Measurements from ENCODE around the gene CISH.

The CISH gene

GRCh38 chr3:50587806-50588758 is 23.5 kb downstream of the CISH start:
- H2AFZ ChIP-seq (ENCODE audit: low read length), result no peak overlapping the region
- no peak overlapping the region for H3K4me3 ChIP-seq (ENCODE audit: low read length, poor library complexity, severe bottlenecking)
- no peaks in the 10 kb centered on the region for H3K9me2 ChIP-seq (replicated peaks; ENCODE audit: low read depth, low read length)
- no peak overlapping the region for H3K4me2 ChIP-seq (ENCODE audit: low read depth, low read length, poor library complexity, severe bottlenecking)
- no peaks in the 10 kb centered on the region for H4K20me1 ChIP-seq (ENCODE audit: insufficient read depth, low read length, poor library complexity, severe bottlenecking)
- no peaks in the 10 kb centered on the region for H3F3A ChIP-seq (ENCODE audit: low read depth)
- H3K4me1 ChIP-seq (ENCODE audit: insufficient read depth, low read length, poor library complexity, severe bottlenecking), result peaks cover 11% of the 10 kb centered on the region
- TF ChIP-seq, protein P1, sequence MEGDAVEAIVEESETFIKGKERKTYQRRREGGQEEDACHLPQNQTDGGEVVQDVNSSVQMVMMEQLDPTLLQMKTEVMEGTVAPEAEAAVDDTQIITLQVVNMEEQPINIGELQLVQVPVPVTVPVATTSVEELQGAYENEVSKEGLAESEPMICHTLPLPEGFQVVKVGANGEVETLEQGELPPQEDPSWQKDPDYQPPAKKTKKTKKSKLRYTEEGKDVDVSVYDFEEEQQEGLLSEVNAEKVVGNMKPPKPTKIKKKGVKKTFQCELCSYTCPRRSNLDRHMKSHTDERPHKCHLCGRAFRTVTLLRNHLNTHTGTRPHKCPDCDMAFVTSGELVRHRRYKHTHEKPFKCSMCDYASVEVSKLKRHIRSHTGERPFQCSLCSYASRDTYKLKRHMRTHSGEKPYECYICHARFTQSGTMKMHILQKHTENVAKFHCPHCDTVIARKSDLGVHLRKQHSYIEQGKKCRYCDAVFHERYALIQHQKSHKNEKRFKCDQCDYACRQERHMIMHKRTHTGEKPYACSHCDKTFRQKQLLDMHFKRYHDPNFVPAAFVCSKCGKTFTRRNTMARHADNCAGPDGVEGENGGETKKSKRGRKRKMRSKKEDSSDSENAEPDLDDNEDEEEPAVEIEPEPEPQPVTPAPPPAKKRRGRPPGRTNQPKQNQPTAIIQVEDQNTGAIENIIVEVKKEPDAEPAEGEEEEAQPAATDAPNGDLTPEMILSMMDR (conservative IDR thresholded peaks at IDR 0.05; ENCODE audit: low read length), result no peak
- TF ChIP-seq EZH2phosphoT487 (IDR thresholded peaks at IDR 0.05; ENCODE audit: borderline replicate concordance), result no peak
- H3K27me3 ChIP-seq (ENCODE audit: insufficient read depth, low read length, poor library complexity, severe bottlenecking), result no peaks in the 10 kb centered on the region
- no peaks in the 10 kb centered on the region for H3K36me3 ChIP-seq (ENCODE audit: insufficient read depth, low read length)
- no peaks in the 10 kb centered on the region for H3K9me3 ChIP-seq (ENCODE audit: insufficient read depth, low read depth, low read length)
- H3K79me2 ChIP-seq (ENCODE audit: insufficient read depth, low read length), result no peaks in the 10 kb centered on the region
- no peak overlapping the region for H3K9ac ChIP-seq (ENCODE audit: low read depth, low read length, poor library complexity, severe bottlenecking)

GRCh38 chr3:50587373-50587772 is 24.2 kb downstream of the CISH start:
- Histone ChIP-seq H3K4me2 (ENCODE audit: low read depth, low read length, poor library complexity, severe bottlenecking) (no peak overlapping the region), H3K4me1 (ENCODE audit: insufficient read depth, low read length, poor library complexity, severe bottlenecking) (peaks cover 11% of the 10 kb centered on the region), H3F3A (ENCODE audit: low read depth) (no peaks in the 10 kb centered on the region), H3K9me3 (ENCODE audit: insufficient read depth, low read depth, low read length) (no peaks in the 10 kb centered on the region), H3K27me3 (ENCODE audit: insufficient read depth, low read length, poor library complexity, severe bottlenecking) (no peaks in the 10 kb centered on the region), H3K9ac (ENCODE audit: low read depth, low read length, poor library complexity, severe bottlenecking) (no peak overlapping the region), H4K20me1 (ENCODE audit: insufficient read depth, low read length, poor library complexity, severe bottlenecking) (no peaks in the 10 kb centered on the region), H3K79me2 (ENCODE audit: insufficient read depth, low read length) (no peaks in the 10 kb centered on the region), H3K36me3 (ENCODE audit: insufficient read depth, low read length) (no peaks in the 10 kb centered on the region), H2AFZ (ENCODE audit: low read length) (no peak overlapping the region), H3K9me2 (replicated peaks; ENCODE audit: low read depth, low read length) (no peaks in the 10 kb centered on the region), H3K4me3 (ENCODE audit: low read length, poor library complexity, severe bottlenecking) (no peak overlapping the region)
- TF ChIP-seq, protein P1 (conservative IDR thresholded peaks at IDR 0.05; ENCODE audit: low read length), result no peak
- no peak for TF ChIP-seq EZH2phosphoT487 (IDR thresholded peaks at IDR 0.05; ENCODE audit: borderline replicate concordance)

DNA sequence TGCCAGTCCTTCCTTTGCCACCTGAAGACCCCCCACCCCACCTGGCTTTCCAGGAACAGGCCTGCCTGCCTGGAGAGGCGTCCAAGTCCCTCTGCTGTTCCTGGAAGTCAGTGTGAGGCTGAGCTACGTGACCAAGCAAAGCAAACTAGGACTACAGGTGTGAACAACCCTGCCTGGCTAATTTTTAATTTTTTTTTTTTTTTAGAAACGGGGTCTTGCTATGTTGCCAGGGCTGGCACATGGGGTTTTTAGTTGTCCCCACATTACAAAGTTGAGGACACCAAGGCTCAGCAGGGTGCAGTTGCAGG is 24.9 kb downstream of the CISH start:
- H3F3A ChIP-seq (ENCODE audit: low read depth), result no peaks in the 10 kb centered on the region
- H3K27me3 ChIP-seq (ENCODE audit: insufficient read depth, low read length, poor library complexity, severe bottlenecking), result no peaks in the 10 kb centered on the region
- no peak overlapping the region for H2AFZ ChIP-seq (ENCODE audit: low read length)
- H3K36me3 ChIP-seq (ENCODE audit: insufficient read depth, low read length), result no peaks in the 10 kb centered on the region
- no peaks in the 10 kb centered on the region for H4K20me1 ChIP-seq (ENCODE audit: insufficient read depth, low read length, poor library complexity, severe bottlenecking)
- H3K4me2 ChIP-seq (ENCODE audit: low read depth, low read length, poor library complexity, severe bottlenecking), result no peak overlapping the region
- TF ChIP-seq, protein P1 (conservative IDR thresholded peaks at IDR 0.05; ENCODE audit: low read length), result no peak
- no peak for TF ChIP-seq EZH2phosphoT487 (IDR thresholded peaks at IDR 0.05; ENCODE audit: borderline replicate concordance)
- no peaks in the 10 kb centered on the region for H3K79me2 ChIP-seq (ENCODE audit: insufficient read depth, low read length)
- H3K4me3 ChIP-seq (ENCODE audit: low read length, poor library complexity, severe bottlenecking), result no peak overlapping the region
- no peaks in the 10 kb centered on the region for H3K9me2 ChIP-seq (replicated peaks; ENCODE audit: low read depth, low read length)
- no peaks in the 10 kb centered on the region for H3K9me3 ChIP-seq (ENCODE audit: insufficient read depth, low read depth, low read length)
- H3K9ac ChIP-seq (ENCODE audit: low read depth, low read length, poor library complexity, severe bottlenecking), result no peak overlapping the region
- H3K4me1 ChIP-seq (ENCODE audit: insufficient read depth, low read length, poor library complexity, severe bottlenecking), result peaks cover 11% of the 10 kb centered on the region
